Type B pancreatic cell (in vitro differentiated cells): ENCODE data around the gene CACNA1B. TPM values are rescaled to one million over a fixed set of nuclear protein-coding genes. Genes with fewer than 3 reads are reported as not detected.

Experiments
- DNase-seq: peaks from one replicate; pipeline ENCODE4 v3.0.0; 2021; ENCODE audit warnings: mixed read lengths; ENCODE audit not compliant: unreplicated experiment; ENCODE audit errors: extremely low spot score
- H3K27ac Mint-ChIP-seq: 2 replicates; pipeline ENCODE4 v1.8.0; 2021; ENCODE audit warnings: mild to moderate bottlenecking, mixed read lengths
- H3K27me3 Mint-ChIP-seq: 2 replicates; pipeline ENCODE4 v1.8.0; 2021; ENCODE audit warnings: mixed read lengths
- H3K36me3 Mint-ChIP-seq: 2 replicates; pipeline ENCODE4 v1.8.0; 2021; ENCODE audit warnings: mixed read lengths
- H3K4me1 Mint-ChIP-seq: one replicate; pipeline ENCODE4 v1.8.0; 2021; ENCODE audit warnings: mixed read lengths; ENCODE audit not compliant: unreplicated experiment
- H3K4me3 Mint-ChIP-seq: 2 replicates; pipeline ENCODE4 v1.8.0; 2021; ENCODE audit warnings: mild to moderate bottlenecking, mixed read lengths
- H3K9me3 Mint-ChIP-seq: 2 replicates; pipeline ENCODE4 v1.8.0; 2021; ENCODE audit warnings: mixed read lengths
- CTCF ChIP-seq: fragments of 200-600 bp; sonication (generic); conservative IDR thresholded peaks from 2 replicates; pipeline ENCODE4 v1.5.0; 2021; ENCODE audit warnings: antibody characterized with exemption, mild to moderate bottlenecking
- total RNA-seq: library from RNA; stranded (reverse); gene quantifications from 2 replicates; pipeline ENCODE4 v1.2.1, GENCODE V29; 2021; ENCODE audit warnings: low replicate concordance

The CACNA1B gene
- total RNA-seq, 1 donor from 2014 or later = 2.4 TPM

DNA sequence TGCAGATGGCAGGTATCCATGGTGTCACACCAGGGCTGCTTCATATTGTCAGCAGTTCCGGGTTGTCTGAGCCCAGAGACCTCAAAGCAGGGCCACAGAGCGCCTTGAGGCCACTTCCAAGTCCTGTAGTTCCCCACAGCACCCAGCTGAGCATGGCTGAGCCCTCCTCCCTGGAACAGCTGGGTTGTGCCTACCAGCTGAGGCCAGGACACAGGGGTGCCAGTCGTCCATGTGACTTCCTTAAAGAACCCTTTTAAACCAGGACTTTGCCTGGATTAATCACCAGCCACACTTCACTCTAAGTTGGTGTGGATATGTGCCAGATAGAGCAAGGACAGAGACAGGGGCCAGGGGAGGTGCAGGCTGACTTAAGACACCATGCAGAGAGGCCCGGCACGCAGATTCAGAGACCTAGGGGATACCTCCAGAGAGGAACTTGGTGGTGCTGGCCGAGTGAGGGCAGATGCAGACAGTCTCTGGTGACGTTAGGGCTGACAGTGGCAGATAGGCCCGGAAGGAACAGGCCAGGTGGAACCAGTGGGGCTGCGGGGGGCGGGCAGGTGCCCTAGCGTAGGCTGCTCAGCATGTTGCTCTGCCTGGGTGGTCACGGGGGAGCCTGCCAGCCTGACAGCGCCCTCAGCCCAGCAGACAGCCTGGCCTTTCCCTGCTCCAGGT, 142.7 kb downstream of the CACNA1B start:
- no peak overlapping the region for H3K27ac Mint-ChIP-seq
- H3K4me1 Mint-ChIP-seq = peaks cover 3% of the 10 kb centered on the region
- H3K9me3 Mint-ChIP-seq = no peaks in the 10 kb centered on the region
- no peak overlapping the region for H3K4me3 Mint-ChIP-seq
- H3K27me3 Mint-ChIP-seq = peaks cover 43% of the 10 kb centered on the region
- H3K36me3 Mint-ChIP-seq = no peaks in the 10 kb centered on the region
- no peak for TF ChIP-seq CTCF
- DNase-seq = no peak

DNA sequence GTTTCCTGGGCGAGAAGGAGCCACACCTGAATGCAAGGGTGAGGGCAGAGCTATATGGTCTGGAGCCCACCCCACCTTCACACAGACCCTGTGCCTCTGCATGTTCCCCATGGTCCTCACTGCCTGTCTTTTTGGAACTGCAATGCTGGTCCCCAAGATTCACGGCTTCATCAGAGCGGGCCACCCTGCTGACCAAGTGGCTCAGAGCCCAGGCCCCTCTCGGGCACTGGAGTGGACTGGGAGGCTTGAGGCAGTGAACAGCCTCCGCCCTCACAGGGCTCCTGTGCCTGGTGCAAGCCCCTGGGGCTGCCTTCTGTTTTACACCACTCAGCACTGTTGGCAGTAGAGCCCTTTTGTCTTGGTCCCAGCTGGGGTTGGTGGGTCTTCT, 143.2 kb downstream of the CACNA1B start:
- peaks cover 3% of the 10 kb centered on the region for H3K4me1 Mint-ChIP-seq
- no peak overlapping the region for H3K4me3 Mint-ChIP-seq
- no peak overlapping the region for H3K27ac Mint-ChIP-seq
- peaks cover 47% of the 10 kb centered on the region for H3K27me3 Mint-ChIP-seq
- no peaks in the 10 kb centered on the region for H3K9me3 Mint-ChIP-seq
- H3K36me3 Mint-ChIP-seq = no peaks in the 10 kb centered on the region
- no peak for DNase-seq
- no peak for TF ChIP-seq CTCF

DNA sequence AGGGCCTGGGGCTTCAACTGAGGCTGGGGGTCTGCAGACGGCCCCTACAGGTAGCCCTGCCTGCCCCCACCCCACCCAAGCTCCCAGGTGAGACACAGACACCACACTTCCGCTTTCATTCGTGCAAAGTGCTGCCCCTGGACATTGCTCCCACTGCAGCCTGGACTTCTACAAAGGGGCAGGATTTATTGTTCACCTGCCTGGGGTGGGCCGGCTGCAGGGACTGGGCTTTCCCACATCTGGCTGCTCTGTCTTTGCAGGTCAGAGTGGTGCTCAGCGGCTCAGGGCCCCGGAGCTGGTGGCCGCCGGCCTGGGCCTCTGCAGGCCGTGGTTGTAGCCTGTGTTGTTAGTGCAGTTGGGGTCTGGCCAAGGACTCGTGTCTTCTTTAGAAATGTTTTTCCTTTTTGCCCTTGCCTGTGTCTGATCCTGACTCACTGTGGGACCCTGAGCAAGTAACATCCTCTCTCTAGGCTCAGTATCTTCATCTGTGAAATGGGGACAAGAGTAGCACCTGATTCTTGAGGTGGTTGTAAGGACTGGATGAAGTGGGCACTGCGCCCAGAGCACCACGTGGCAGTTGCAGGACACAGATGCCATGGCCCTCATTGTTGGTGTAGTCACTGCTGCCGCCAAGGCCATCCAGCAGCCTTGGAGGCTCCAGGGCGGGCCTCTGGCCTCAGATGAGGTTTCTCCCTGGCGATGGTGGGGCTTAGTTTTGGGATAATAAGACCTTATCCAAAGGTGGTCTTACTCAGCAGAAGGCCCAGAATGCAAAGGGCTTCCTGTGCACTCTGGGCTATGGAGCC, 143.9 kb downstream of the CACNA1B start:
- Mint-ChIP-seq H3K36me3 (no peaks in the 10 kb centered on the region), H3K9me3 (no peaks in the 10 kb centered on the region), H3K27ac (no peak overlapping the region), H3K4me3 (peak overlapping the region; percentile 36), H3K4me1 (no peaks in the 10 kb centered on the region), H3K27me3 (peaks cover 50% of the 10 kb centered on the region)
- TF ChIP-seq CTCF = no peak
- no peak for DNase-seq

- DNase-seq = no peak
- no peak overlapping the region for H3K27ac Mint-ChIP-seq
- no peak overlapping the region for H3K4me3 Mint-ChIP-seq
- H3K4me1 Mint-ChIP-seq = no peaks in the 10 kb centered on the region
- H3K9me3 Mint-ChIP-seq = no peaks in the 10 kb centered on the region
- peaks cover 56% of the 10 kb centered on the region for H3K27me3 Mint-ChIP-seq
- H3K36me3 Mint-ChIP-seq = no peaks in the 10 kb centered on the region
- TF ChIP-seq CTCF = peak; percentile 65
Measured at GRCh38 chr9:138022121-138022741, 144.6 kb downstream of the CACNA1B start.

GRCh38 chr9:138022756-138023393, 145.3 kb downstream of the CACNA1B start:
- H3K27me3 Mint-ChIP-seq = peaks cover 60% of the 10 kb centered on the region
- peak overlapping the region; percentile 45 for H3K4me3 Mint-ChIP-seq
- no peak overlapping the region for H3K27ac Mint-ChIP-seq
- TF ChIP-seq CTCF = no peak
- no peaks in the 10 kb centered on the region for H3K9me3 Mint-ChIP-seq
- no peaks in the 10 kb centered on the region for H3K4me1 Mint-ChIP-seq
- DNase-seq = no peak
- no peaks in the 10 kb centered on the region for H3K36me3 Mint-ChIP-seq
